IMR-90 (cell line): ENCODE measurements around the gene NXPE3.

Source experiments
- CHD1 ChIP-seq: IDR thresholded peaks from 2 replicates; pipeline ENCODE4 v1.6.1; 2012; ENCODE audit warnings: low read depth, low read length, improper control_type of control experiment
- MAZ ChIP-seq: IDR thresholded peaks from 2 replicates; pipeline ENCODE4 v1.6.1; 2012; ENCODE audit warnings: low read depth, mild to moderate bottlenecking, low read length, improper control_type of control experiment, moderate library complexity, borderline replicate concordance
- POLR2A ChIP-seq: IDR thresholded peaks from 2 replicates; pipeline ENCODE4 v1.6.1; 2012; ENCODE audit warnings: mild to moderate bottlenecking, low read depth, low read length
- RAD21 ChIP-seq: IDR thresholded peaks from 2 replicates; pipeline ENCODE4 v1.6.1; 2012; ENCODE audit warnings: low read length, improper control_type of control experiment
- RFX5 ChIP-seq: IDR thresholded peaks from 2 replicates; pipeline ENCODE4 v1.8.0; 2012; ENCODE audit warnings: low read depth, mild to moderate bottlenecking, low read length, moderate library complexity
- SMC3 ChIP-seq: fragments of 150-350 bp; IDR thresholded peaks from 2 replicates; pipeline ENCODE4 v1.6.1; 2016; ENCODE audit warnings: low read depth, mild to moderate bottlenecking, antibody characterized with exemption, low read length, moderate library complexity
- TF ChIP-seq, protein P1 (sequence below): conservative IDR thresholded peaks from 2 replicates; pipeline ENCODE4 v1.5.1; 2012; ENCODE audit warnings: mild to moderate bottlenecking, low read depth, low read length, improper control_type of control experiment

DNA sequence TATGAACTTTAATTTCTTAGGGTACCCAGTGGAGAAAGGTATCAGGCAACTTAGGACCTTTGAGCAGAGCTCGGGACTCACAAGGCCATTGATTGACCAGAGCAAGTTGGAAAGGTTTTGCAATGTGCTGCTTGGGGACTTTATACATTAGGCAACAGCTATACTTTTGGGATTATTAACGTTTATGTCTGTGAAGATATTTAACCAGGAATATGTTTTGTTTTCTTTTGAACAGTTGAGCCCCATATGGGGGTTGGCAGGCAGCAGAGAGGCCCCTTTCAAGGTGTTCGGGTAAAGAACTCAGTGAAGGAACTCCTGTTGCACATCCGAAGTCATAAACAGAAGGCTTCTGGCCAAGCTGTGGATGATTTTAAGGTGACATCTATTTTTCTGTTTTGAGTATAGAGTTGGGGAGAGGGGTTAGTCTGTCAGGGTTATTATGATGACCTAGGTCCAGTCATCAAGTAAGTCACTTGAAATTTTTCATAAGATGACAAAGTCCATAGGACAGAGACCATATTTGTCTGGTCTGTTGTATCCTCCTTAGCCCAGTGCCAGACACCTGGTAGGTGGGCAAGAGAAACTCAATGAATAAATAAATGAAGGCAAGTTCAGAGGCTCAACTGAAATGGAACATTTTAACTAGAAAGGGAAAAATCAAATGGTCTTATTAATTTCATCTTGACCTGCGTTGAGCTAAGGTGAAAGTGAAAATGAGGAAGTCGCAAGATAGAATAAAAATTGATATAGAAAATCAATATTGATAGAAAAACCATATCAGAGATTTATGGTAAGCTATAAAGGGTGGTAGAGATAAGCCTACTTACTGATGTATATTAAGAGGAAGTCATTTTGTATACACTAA lies 73.1 kb downstream of the NXPE3 start:
- TF ChIP-seq SMC3: no peak
- TF ChIP-seq RAD21: no peak
- TF ChIP-seq, protein P1, sequence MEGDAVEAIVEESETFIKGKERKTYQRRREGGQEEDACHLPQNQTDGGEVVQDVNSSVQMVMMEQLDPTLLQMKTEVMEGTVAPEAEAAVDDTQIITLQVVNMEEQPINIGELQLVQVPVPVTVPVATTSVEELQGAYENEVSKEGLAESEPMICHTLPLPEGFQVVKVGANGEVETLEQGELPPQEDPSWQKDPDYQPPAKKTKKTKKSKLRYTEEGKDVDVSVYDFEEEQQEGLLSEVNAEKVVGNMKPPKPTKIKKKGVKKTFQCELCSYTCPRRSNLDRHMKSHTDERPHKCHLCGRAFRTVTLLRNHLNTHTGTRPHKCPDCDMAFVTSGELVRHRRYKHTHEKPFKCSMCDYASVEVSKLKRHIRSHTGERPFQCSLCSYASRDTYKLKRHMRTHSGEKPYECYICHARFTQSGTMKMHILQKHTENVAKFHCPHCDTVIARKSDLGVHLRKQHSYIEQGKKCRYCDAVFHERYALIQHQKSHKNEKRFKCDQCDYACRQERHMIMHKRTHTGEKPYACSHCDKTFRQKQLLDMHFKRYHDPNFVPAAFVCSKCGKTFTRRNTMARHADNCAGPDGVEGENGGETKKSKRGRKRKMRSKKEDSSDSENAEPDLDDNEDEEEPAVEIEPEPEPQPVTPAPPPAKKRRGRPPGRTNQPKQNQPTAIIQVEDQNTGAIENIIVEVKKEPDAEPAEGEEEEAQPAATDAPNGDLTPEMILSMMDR: no peak
- no peak for TF ChIP-seq RFX5
- peak; percentile 36; the same call in 1 of the 2 replicates for TF ChIP-seq POLR2A
- no peak for TF ChIP-seq CHD1
- no peak for TF ChIP-seq MAZ
